SK-N-SH treated with all-trans-retinoic acid at 6 μM for 48 hours (cell line): Measurements from ENCODE around the gene MARF1.

Experiments
- RARB ChIP-seq: fragments of 250-450 bp; sonication (Bioruptor Pico); IDR thresholded peaks from 2 replicates; pipeline ENCODE4 v1.8.0; 2021; ENCODE audit warnings: mild to moderate bottlenecking, moderate library complexity
- TF ChIP-seq, protein P1 (sequence below): fragments of 250-450 bp; sonication (Bioruptor Pico); IDR thresholded peaks from 2 replicates; pipeline ENCODE4 v1.8.0; 2021; ENCODE audit warnings: low read depth, mild to moderate bottlenecking, moderate library complexity, borderline replicate concordance

GRCh38 chr16:15602285-15603044 lies 40.5 kb downstream of the MARF1 start:
- TF ChIP-seq, protein P1, sequence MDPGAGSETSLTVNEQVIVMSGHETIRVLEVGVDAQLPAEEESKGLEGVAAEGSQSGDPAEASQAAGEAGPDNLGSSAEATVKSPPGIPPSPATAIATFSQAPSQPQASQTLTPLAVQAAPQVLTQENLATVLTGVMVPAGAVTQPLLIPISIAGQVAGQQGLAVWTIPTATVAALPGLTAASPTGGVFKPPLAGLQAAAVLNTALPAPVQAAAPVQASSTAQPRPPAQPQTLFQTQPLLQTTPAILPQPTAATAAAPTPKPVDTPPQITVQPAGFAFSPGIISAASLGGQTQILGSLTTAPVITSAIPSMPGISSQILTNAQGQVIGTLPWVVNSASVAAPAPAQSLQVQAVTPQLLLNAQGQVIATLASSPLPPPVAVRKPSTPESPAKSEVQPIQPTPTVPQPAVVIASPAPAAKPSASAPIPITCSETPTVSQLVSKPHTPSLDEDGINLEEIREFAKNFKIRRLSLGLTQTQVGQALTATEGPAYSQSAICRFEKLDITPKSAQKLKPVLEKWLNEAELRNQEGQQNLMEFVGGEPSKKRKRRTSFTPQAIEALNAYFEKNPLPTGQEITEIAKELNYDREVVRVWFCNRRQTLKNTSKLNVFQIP (CRISPR knock-in tag): no peak
- TF ChIP-seq RARB: no peak
